GM12875 (cell line): ENCODE results near the gene DNAH7.

Experiments
- H3K4me3 ChIP-seq: one replicate; pipeline ENCODE4 v1.5.1; 2011; ENCODE audit warnings: low read depth, low read length, control low read depth
- TF ChIP-seq, protein P1 (sequence below): IDR thresholded peaks from 2 replicates; pipeline ENCODE4 v1.5.1; 2011; ENCODE audit warnings: low read depth, mild to moderate bottlenecking, control low read depth, inconsistent platforms, low read length, moderate library complexity, borderline replicate concordance; ENCODE audit not compliant: insufficient read depth

Gene DNAH7

DNA sequence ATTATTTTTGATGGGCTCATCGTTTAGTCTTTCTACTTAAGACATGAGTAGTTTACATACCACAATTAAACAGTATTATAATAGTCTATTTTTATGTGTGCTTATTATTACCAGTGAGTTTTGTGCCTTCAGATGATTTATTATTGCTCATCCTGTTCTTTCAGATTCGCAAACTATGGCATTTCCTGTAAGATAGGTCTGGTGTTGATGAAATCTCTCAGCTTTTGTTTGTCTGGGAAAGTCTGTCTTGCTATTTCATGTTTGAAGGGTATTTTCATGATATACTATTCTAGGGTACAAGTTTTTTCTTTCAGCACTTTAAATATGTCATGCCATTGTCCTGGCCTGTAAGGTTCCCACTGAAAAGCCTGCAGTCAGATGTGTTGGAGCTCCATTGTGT is 101.3 kb downstream of the DNAH7 start:
- H3K4me3 ChIP-seq = no peak overlapping the region
- TF ChIP-seq, protein P1, sequence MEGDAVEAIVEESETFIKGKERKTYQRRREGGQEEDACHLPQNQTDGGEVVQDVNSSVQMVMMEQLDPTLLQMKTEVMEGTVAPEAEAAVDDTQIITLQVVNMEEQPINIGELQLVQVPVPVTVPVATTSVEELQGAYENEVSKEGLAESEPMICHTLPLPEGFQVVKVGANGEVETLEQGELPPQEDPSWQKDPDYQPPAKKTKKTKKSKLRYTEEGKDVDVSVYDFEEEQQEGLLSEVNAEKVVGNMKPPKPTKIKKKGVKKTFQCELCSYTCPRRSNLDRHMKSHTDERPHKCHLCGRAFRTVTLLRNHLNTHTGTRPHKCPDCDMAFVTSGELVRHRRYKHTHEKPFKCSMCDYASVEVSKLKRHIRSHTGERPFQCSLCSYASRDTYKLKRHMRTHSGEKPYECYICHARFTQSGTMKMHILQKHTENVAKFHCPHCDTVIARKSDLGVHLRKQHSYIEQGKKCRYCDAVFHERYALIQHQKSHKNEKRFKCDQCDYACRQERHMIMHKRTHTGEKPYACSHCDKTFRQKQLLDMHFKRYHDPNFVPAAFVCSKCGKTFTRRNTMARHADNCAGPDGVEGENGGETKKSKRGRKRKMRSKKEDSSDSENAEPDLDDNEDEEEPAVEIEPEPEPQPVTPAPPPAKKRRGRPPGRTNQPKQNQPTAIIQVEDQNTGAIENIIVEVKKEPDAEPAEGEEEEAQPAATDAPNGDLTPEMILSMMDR = no peak

DNA sequence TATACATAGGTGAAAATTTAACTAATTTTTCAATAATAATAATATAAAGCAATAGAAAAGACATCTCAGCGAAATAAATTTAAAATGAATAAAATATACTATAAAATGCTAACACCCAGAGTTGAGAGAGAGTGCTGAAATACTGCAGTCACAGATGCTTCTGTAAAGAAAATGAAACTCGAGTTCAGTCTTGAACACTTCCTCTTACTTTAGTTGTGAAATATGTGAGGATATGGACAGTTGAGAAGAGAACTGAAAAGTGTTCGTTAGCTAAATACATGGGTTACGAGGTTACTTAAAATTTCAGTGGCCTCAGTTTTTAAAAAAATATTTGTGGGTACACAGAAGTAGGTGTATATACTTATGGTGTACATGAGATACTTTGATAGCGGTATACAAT is 106.8 kb downstream of the DNAH7 start:
- TF ChIP-seq, protein P1 = no peak
- H3K4me3 ChIP-seq = no peak overlapping the region

DNA sequence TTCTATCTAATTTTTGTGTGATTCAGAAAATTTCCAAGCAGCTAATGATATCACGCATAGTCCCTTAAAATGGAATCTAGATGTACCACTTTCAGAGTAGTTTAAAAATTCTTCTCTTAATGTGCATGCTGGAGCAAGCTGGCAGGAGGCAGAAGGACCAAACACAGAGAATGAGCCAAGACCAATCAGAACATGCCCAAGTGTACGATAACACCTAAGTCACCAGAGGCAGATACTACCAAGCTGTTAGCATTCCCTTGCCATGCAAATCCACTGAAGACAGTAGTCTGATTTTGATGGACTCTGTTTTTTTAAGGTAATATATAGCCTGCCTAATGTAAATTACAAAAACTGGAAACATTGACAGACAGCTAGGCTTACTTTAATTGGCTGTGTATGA is 109.3 kb downstream of the DNAH7 start:
- H3K4me3 ChIP-seq = no peak overlapping the region
- TF ChIP-seq, protein P1 = no peak

DNA sequence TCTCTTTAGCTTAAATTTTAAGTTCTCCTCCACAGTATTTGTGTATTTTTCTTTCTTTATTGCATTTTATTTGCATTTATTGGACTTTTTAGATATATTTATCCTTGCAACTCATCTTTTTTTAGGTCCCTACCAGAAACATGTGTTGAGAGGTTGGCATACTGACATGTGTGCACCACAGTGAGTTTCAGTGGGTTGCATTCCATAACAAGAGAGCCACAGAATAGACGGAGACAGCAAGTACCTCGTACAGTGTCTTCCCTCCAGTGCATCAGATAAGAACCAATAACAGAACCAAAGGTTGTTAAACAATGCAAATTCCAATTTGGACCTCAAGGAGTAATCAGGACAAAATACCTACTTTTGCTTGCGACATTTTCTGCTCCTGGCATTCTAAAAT is 111.9 kb downstream of the DNAH7 start:
- TF ChIP-seq, protein P1 = no peak
- H3K4me3 ChIP-seq = no peak overlapping the region

DNA sequence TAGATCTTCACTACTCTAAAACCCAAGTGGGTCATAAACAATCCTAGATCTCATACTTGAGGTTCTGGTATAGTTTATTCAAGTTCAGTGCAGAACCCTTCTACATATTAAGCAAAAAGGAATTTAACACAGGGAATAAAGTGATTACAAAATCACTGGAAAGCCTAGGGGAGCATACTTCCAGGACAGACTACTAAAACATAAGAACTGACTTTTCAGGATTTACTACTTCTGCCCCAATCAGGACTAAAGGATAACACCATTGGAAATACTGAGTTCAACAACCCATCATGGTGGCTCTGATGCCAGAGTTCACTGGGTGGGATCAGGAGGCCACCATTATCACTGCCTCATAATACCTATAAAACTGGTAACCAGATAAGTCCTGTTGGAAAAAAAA is 123.6 kb downstream of the DNAH7 start:
- H3K4me3 ChIP-seq = no peak overlapping the region
- TF ChIP-seq, protein P1 = no peak

DNA sequence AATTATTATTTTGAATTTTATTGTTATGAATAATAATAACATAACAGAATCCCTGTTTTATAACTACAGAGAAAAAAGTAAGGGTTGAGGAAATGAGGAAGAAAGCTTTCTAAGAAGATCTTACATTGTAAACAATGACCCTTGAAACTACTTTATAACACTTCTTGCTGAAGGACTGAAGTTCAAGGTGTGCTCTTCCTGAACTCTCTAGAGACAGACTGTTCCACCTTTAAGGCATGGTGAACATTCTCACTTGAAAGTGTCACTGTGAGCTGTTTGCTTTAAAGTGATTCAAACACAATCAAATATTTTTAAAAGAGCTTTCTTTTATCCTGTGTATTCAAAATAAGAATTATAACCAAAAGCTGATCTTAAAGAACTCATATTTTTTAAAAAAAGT is 131.5 kb downstream of the DNAH7 start:
- H3K4me3 ChIP-seq = no peak overlapping the region
- TF ChIP-seq, protein P1 = no peak

DNA sequence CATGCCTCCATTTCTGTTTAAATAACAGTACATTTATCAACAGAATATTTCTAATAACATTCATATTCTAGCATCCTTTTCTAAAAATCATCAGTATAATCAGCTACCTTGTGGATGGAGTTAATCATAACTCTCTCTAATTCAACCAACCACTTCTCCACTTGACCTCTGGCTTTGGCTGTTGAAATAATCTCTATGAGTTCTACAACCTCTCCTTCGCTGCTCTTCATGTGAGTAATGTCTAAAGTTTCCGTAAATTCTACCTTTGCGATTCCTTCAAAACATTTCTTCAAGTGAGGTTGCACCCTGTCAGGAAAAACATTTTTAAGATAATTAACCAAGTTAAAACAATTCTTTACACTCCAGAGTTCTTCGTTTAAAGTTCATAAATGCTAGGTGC is 134.2 kb downstream of the DNAH7 start:
- H3K4me3 ChIP-seq = no peak overlapping the region
- TF ChIP-seq, protein P1 = no peak
